GM12891 (cell line): ENCODE measurements around the gene P4HA2.

Experiments used
- DNase-seq: peaks from one replicate; pipeline ENCODE4 v3.0.0; 2011; ENCODE audit warnings: low spot score; ENCODE audit not compliant: insufficient read length
- FAIRE-seq: peaks from 2 replicates; lab custom pipeline; 2011; peaks lifted over from hg19 to GRCh38; lab: Jason Lieb, UNC
- PAX5 ChIP-seq: IDR thresholded peaks from 2 replicates; pipeline ENCODE4 v1.6.1; 2011; ENCODE audit warnings: low read length, moderate library complexity, mild to moderate bottlenecking; ENCODE audit not compliant: insufficient read depth, severe bottlenecking
- POLR2A ChIP-seq: IDR thresholded peaks from 2 replicates; pipeline ENCODE4 v1.6.1; 2011; ENCODE audit warnings: low read depth, low read length, control low read depth
- POLR2AphosphoS5 ChIP-seq: IDR thresholded peaks from 2 replicates; pipeline ENCODE4 v1.6.1; 2011; ENCODE audit warnings: low read depth, low read length, control low read depth
- POU2F2 ChIP-seq: IDR thresholded peaks from 2 replicates; pipeline ENCODE4 v1.6.1; 2011; ENCODE audit warnings: low read depth, mild to moderate bottlenecking, control low read depth, low read length, moderate library complexity
- SPI1 ChIP-seq: IDR thresholded peaks from 2 replicates; pipeline ENCODE4 v1.6.1; 2011; ENCODE audit warnings: low read depth, low read length, control low read depth
- TAF1 ChIP-seq: IDR thresholded peaks from 2 replicates; pipeline ENCODE4 v1.6.1; 2011; ENCODE audit warnings: low read depth, low read length, control low read depth

The P4HA2 gene

GRCh38 chr5:132225165-132226032, 2.3 kb downstream of the P4HA2 start:
- TF ChIP-seq TAF1, result no peak
- TF ChIP-seq PAX5, result no peak
- TF ChIP-seq POLR2A, result no peak
- TF ChIP-seq SPI1, result no peak
- no peak for TF ChIP-seq POU2F2
- TF ChIP-seq POLR2AphosphoS5, result no peak
- DNase-seq, result no peak
- FAIRE-seq, result no peak

GRCh38 chr5:132224716-132225115, 2.9 kb downstream of the P4HA2 start:
- DNase-seq (no peak), FAIRE-seq (no peak)
- TF ChIP-seq TAF1 (no peak), POLR2AphosphoS5 (no peak), PAX5 (no peak), SPI1 (no peak), POLR2A (no peak), POU2F2 (no peak)

- FAIRE-seq (no peak), DNase-seq (no peak)
- TF ChIP-seq POLR2A, result no peak
- no peak for TF ChIP-seq SPI1
- no peak for TF ChIP-seq TAF1
- no peak for TF ChIP-seq POLR2AphosphoS5
- no peak for TF ChIP-seq POU2F2
- TF ChIP-seq PAX5, result no peak
Measured at GRCh38 chr5:132223861-132224260, 3.8 kb downstream of the P4HA2 start.

DNA sequence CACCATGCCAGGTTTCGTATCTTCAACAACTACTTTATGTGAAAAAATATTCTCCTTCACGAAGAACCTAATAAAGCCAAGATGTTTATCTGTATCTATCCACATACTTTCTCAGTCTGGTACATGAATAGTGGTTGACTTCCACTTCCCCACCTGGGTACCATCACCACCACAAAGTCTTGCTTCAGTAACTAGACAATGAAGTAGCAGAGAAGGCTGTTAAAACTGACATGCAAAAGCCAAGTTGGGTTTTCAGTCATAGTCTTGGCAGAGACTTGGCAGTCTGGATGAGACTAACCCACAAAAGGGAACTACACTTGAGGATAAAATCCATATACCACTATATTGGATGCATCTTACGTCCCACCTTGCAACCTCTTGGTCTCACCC, 5.0 kb downstream of the P4HA2 start:
- TF ChIP-seq PAX5 (no peak), SPI1 (peak; percentile 93)
- DNase-seq (no peak), FAIRE-seq (peak; percentile 92)

DNA sequence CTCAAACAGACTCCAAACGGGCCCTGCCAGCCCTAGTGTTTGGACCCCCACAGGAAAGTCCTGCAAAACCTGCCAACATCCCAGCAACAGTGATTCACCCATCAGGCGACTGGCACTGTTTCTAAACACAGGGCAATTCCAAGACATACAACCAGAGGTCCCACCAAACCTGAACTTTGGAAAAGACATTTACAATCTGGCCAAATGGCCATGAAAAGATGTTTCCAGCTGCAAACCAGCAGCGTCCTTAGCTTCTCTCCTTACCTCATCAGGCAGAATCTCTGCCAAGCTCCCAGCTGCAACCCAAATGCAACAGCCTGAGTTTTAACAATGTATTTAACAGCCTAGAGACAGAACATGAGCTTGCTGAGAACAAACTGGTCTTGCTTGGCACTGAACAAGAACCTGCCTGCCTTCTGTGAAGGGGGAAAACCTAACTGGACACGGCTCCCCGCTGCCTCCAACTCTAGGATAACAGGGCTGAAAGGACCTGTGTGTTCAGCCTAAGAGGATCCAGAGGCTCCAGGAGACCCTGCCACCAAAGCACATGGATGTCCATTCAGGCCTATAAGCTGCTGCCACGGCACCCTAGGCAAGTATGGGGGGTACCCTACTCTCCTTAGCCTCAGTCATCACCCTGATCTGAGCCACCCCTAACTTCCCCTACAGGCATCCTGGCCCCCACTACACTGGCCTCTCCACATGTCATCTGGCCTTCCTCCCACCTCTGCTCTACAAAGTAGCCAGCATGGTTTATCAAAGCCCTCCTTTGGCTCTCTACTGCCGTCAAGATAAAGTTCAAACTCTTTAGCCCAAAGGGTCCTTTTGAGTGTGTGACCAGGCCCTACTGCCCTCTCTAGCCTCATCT, 5.6 kb downstream of the P4HA2 start:
- no peak for TF ChIP-seq POLR2AphosphoS5
- TF ChIP-seq TAF1, result no peak
- no peak for TF ChIP-seq POLR2A
- no peak for TF ChIP-seq SPI1
- TF ChIP-seq PAX5, result no peak
- TF ChIP-seq POU2F2, result no peak
- FAIRE-seq, result peak; percentile 60
- no peak for DNase-seq

DNA sequence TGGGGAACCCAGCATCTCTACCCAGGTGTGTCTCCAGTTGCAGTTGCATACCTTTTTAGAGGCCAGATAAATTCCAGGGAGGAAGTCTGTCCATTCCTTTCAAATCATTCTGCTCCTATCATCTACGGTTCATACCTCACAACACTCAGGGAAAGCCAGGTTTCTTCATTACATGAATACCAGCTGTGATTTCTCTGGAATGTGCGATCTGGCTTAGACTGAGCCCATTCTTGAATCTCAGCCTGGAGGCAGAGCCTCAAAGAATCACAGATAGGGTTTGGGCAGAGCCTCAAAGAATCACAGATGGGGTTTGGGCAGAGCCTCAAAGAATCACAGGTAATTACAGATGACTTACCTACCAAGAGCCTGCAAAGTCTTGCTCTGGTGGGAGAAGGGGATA, 7.2 kb downstream of the P4HA2 start:
- DNase-seq, result no peak
- no peak for FAIRE-seq
- no peak for TF ChIP-seq POU2F2

DNA sequence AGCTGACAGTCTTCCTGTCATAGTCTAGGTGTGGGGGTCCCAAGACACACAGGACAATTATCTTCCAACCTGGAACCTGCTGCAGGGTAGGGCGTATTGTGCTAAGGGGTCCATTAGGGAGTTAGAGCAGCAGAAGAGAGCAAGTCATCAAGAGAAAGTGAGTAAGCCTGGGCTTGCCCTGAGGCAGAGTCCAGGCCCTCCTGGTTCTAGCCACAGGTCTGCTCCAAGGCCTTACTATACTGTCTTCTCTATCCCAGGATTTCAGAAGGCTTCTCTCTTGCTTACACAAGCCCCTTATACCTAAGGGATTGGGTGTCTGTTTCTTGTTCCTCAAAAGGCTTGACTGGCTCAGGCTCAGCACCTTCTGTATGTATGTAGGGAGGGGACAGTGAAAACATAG, 7.7 kb downstream of the P4HA2 start:
- FAIRE-seq, result no peak
- no peak for DNase-seq
- no peak for TF ChIP-seq SPI1
- TF ChIP-seq POLR2A, result no peak
- no peak for TF ChIP-seq PAX5

DNA sequence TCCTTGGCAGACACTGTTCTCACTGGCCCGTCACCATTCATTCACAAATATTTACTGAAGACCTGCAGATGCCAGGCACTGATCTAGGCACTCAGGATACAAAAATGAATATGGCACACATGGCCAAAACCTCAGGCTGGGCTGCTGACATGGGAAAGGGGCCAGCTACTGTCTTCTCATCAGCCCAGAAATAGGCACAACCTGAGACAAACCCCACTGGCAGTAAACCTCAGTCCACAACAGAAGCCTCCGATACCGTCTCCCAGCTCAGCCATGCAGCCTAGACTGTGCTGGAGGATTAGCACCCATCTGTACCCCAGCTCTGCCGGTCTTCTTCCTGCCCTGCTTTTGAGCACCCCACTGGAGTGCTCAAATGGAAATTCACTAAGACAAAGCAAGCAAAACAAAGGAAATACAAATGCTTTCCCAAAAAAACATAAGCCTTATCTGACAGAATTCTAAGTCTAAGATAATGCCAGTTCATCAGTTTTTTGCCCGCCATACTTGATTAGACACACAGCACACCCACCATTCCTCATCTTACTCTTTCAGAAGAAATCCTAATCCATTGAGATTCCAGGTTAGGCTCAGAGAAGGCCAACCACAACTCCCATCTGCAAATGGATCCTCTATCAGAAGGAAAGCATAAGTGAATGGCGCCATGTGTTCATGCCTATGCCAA, 8.2 kb downstream of the P4HA2 start:
- DNase-seq (no peak), FAIRE-seq (no peak)
- TF ChIP-seq SPI1, result no peak
- TF ChIP-seq TAF1, result no peak
- no peak for TF ChIP-seq POU2F2
- TF ChIP-seq POLR2AphosphoS5, result no peak
- TF ChIP-seq POLR2A, result no peak
- no peak for TF ChIP-seq PAX5

GRCh38 chr5:132218321-132218720, 9.3 kb downstream of the P4HA2 start:
- FAIRE-seq (no peak), DNase-seq (no peak)
- no peak for TF ChIP-seq POU2F2
- TF ChIP-seq PAX5, result no peak
- no peak for TF ChIP-seq SPI1
- no peak for TF ChIP-seq POLR2A
- TF ChIP-seq TAF1, result no peak
- no peak for TF ChIP-seq POLR2AphosphoS5

DNA sequence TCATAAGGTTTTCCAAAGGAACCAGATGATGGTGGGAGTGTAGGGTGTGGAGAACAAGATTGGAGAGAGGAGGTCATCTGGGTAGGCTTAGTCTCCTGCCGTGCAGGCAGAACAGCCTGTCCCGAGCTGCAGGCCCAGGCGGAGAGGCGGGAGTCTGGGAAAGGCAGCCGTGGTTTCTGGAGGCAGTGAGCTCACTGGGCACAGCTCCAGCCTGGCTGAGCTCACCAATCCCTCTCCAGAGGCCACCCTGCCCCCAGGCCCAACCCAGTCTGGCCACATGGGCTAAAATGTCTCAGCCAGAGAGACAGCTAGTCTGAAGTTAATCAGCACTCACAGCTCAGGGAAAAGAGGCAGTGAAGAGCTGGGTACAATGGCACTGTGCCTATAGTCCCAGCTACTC, 12.3 kb downstream of the P4HA2 start:
- FAIRE-seq (no peak), DNase-seq (no peak)
- TF ChIP-seq POLR2A, result no peak
- no peak for TF ChIP-seq POU2F2
- TF ChIP-seq SPI1, result no peak
- TF ChIP-seq POLR2AphosphoS5, result no peak
- no peak for TF ChIP-seq TAF1
- no peak for TF ChIP-seq PAX5
